Dendritic cell treated with granulocyte-macrophage colony-stimulating factor and Interleukin-4, amounts not matched to agents 40 ng/mL and 50 ng/mL, for 4 days (primary cell): ENCODE results near the gene ZNF594.
A peak's percentile ranks its signal among the peaks of the same experiment; 100 is the strongest.
"Not testable (repeated sequence)": the region's sequence is repeated elsewhere in the genome, so short reads cannot be mapped to it uniquely, and the experiment has no call there.

Source experiments
- H3K27ac Mint-ChIP-seq: one replicate; pipeline ENCODE4 v1.8.0; 2022; ENCODE audit warnings: mild to moderate bottlenecking, mixed read lengths
- H3K27me3 Mint-ChIP-seq: one replicate; pipeline ENCODE4 v1.8.0; 2022; ENCODE audit warnings: mild to moderate bottlenecking, mixed read lengths
- H3K36me3 Mint-ChIP-seq: one replicate; pipeline ENCODE4 v1.8.0; 2022; ENCODE audit warnings: low read depth, mixed read lengths
- H3K4me1 Mint-ChIP-seq: one replicate; pipeline ENCODE4 v1.8.0; 2022; ENCODE audit warnings: low read depth, mixed read lengths
- H3K4me3 Mint-ChIP-seq: one replicate; pipeline ENCODE4 v1.8.0; 2022; ENCODE audit warnings: mild to moderate bottlenecking, moderate library complexity, mixed read lengths
- H3K9me3 Mint-ChIP-seq: one replicate; pipeline ENCODE4 v1.8.0; 2022; ENCODE audit warnings: mixed read lengths
- intact Hi-C: fragments of 100-400 bp; cut with micrococcal nuclease; formaldehyde crosslinking; loops from one replicate; pipeline ENCODE4 v1.15.0; 2022

ZNF594 gene

DNA sequence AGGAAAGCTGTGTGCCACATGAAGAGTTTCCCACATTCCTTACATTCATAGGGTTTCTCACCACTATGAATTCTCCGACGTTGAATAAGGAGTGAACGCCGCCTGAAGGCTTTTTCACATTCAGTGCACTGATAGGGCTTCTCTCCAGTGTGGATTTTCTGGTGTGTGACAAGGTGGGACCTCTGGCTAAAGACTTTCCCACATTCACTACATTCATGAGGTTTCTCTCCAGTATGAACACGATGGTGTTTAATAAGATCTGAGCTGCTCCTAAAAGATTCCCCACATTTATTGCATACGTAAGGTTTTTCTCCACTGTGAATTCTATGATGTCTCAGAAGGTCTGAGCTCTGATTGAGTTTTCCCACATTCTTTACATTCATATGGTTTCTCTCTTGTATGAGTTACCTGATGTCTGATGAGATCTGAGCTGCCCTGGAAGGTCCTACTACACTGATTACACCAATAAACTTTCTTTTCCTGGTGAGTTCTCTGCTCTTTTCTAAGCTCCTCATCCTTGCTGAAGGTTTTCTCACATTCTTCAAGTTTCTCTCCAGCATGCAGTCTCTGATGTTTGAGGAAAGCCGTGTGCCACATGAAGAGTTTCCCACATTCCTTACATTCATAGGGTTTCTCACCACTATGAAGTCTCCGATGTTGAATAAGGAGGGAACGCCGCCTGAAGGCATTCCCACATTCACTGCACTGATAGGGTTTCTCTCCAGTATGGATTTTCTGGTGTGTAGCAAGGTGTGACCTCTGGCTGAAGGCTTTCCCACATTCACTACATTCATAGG is 10.0 kb downstream of the ZNF594 start:
- Mint-ChIP-seq H3K4me3 (no peak overlapping the region), H3K27ac (no peak overlapping the region), H3K27me3 (no peaks in the 10 kb centered on the region), H3K36me3 (peaks cover 53% of the 10 kb centered on the region), H3K9me3 (peaks cover 88% of the 10 kb centered on the region), H3K4me1 (no peaks in the 10 kb centered on the region)
- intact Hi-C loops: loop anchor here (5.0 kb wide), 1 partner anchor 89 kb away; no protein-coding TSS in a partner anchor

DNA sequence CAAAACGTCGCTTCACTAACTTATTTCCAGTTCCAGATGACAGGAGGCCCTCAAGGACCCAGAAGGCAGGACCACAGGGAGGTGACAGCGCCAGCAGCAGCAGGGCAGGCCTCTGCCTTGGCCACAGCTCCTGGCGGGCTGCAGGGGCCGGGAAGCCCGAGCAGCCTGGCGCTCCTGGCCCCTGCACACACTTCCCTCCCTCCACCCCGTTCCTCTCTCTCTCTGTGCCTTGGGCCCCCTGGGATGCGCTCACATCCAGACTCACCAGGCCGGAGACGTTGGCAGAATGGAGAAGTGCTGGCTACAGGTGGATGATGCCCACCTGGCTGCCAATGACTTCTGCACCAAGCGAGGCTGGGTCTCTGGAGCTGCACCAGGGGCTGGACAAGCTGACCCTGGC is 12.7 kb downstream of the ZNF594 start:
- Mint-ChIP-seq H3K27me3 (no peaks in the 10 kb centered on the region), H3K9me3 (peaks cover 79% of the 10 kb centered on the region), H3K36me3 (peaks cover 44% of the 10 kb centered on the region), H3K27ac (no peak overlapping the region), H3K4me1 (no peaks in the 10 kb centered on the region), H3K4me3 (no peak overlapping the region)
- intact Hi-C loops: no loop called here

GRCh38 chr17:5175027-5175426 is 16.6 kb downstream of the ZNF594 start:
- Mint-ChIP-seq H3K36me3 (peaks cover 26% of the 10 kb centered on the region), H3K9me3 (peaks cover 39% of the 10 kb centered on the region)
- H3K4me3 Mint-ChIP-seq, H3K27ac Mint-ChIP-seq, H3K27me3 Mint-ChIP-seq, intact Hi-C loops, H3K4me1 Mint-ChIP-seq: not testable (repeated sequence)

DNA sequence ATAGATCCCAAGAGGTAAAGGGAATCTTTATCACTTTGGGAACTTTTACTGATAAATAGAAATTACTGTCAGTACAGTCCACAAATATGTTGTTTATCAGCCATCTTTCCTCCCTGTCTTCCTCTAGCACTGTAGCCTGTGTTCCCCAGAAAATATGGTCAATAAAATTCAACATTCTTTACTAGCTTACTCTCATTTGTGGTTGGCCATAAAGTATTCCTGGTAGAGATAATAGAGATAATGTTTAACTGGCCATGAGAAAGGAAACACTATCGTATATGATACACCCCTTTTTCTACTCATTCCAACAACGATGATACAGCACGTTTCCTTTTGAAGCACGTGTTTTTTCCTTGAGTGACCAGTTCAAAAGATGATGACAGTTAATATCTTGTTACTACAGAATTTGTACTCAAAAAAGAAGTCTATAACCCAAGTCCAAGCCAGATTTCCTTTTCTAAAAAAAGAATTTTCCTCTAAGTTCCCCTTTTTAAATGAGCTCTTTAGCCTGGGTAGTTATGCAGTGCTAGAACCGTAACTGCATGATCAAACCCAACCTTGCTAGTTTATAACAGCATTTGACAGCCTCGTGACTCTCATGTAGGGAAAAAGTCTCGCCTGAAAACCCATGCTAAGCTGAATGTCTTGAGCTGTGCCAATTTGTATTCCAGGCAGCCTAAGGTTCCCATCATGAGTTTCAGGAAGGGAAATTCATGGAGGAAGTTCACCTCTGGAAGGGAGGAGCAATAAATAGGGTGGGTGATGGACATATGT is 25.7 kb downstream of the ZNF594 start:
- H3K36me3 Mint-ChIP-seq, H3K4me3 Mint-ChIP-seq, H3K9me3 Mint-ChIP-seq, H3K27me3 Mint-ChIP-seq, intact Hi-C loops: not testable (repeated sequence)
- Mint-ChIP-seq H3K4me1 (peaks cover 37% of the 10 kb centered on the region), H3K27ac (peak overlapping the region; percentile 72)

- H3K36me3 Mint-ChIP-seq: no peaks in the 10 kb centered on the region
- no peak overlapping the region for H3K4me3 Mint-ChIP-seq
- H3K9me3 Mint-ChIP-seq: no peaks in the 10 kb centered on the region
- no peaks in the 10 kb centered on the region for H3K27me3 Mint-ChIP-seq
- no peak overlapping the region for H3K27ac Mint-ChIP-seq
- intact Hi-C loops: no loop called here
- H3K4me1 Mint-ChIP-seq: peaks cover 37% of the 10 kb centered on the region
Measured at GRCh38 chr17:5164436-5164835, 27.2 kb downstream of the ZNF594 start.

- H3K27ac Mint-ChIP-seq: peak overlapping the region; percentile 44
- H3K4me1 Mint-ChIP-seq: peaks cover 26% of the 10 kb centered on the region
- peaks cover 16% of the 10 kb centered on the region for H3K27me3 Mint-ChIP-seq
- H3K9me3 Mint-ChIP-seq, intact Hi-C loops, H3K4me3 Mint-ChIP-seq, H3K36me3 Mint-ChIP-seq: not testable (repeated sequence)
Measured at GRCh38 chr17:5161793-5162192, 29.9 kb downstream of the ZNF594 start.

GRCh38 chr17:5160702-5161101 is 31.0 kb downstream of the ZNF594 start:
- Mint-ChIP-seq H3K27me3 (peaks cover 19% of the 10 kb centered on the region), H3K4me1 (peaks cover 16% of the 10 kb centered on the region)
- H3K36me3 Mint-ChIP-seq, H3K9me3 Mint-ChIP-seq, intact Hi-C loops, H3K4me3 Mint-ChIP-seq, H3K27ac Mint-ChIP-seq: not testable (repeated sequence)

GRCh38 chr17:5146122-5146521 is 45.5 kb downstream of the ZNF594 start:
- H3K27ac Mint-ChIP-seq, H3K4me1 Mint-ChIP-seq, H3K27me3 Mint-ChIP-seq, H3K36me3 Mint-ChIP-seq, intact Hi-C loops, H3K4me3 Mint-ChIP-seq, H3K9me3 Mint-ChIP-seq: not testable (repeated sequence)

- H3K9me3 Mint-ChIP-seq, H3K4me3 Mint-ChIP-seq, H3K27me3 Mint-ChIP-seq, intact Hi-C loops, H3K4me1 Mint-ChIP-seq, H3K36me3 Mint-ChIP-seq, H3K27ac Mint-ChIP-seq: not testable (repeated sequence)
Measured at GRCh38 chr17:5142877-5143276, 48.8 kb downstream of the ZNF594 start.

DNA sequence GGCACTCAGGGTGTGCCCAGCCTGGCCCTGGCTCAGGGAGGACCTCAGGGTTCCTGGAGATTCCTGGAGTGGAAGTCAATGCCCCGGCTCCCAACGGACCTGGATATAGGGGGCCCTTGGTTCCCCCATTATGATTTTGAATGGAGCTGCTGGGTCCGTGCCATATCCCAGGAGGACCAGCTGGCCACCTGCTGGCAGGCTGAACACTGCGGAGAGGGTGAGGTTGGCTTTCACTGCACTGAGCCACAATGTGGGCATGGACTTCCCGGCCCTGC is 52.3 kb downstream of the ZNF594 start:
- no peak overlapping the region for H3K4me3 Mint-ChIP-seq
- peaks cover 12% of the 10 kb centered on the region for H3K27me3 Mint-ChIP-seq
- no peaks in the 10 kb centered on the region for H3K9me3 Mint-ChIP-seq
- H3K36me3 Mint-ChIP-seq: no peaks in the 10 kb centered on the region
- no peak overlapping the region for H3K27ac Mint-ChIP-seq
- no peaks in the 10 kb centered on the region for H3K4me1 Mint-ChIP-seq
- intact Hi-C loops: no loop called here

DNA sequence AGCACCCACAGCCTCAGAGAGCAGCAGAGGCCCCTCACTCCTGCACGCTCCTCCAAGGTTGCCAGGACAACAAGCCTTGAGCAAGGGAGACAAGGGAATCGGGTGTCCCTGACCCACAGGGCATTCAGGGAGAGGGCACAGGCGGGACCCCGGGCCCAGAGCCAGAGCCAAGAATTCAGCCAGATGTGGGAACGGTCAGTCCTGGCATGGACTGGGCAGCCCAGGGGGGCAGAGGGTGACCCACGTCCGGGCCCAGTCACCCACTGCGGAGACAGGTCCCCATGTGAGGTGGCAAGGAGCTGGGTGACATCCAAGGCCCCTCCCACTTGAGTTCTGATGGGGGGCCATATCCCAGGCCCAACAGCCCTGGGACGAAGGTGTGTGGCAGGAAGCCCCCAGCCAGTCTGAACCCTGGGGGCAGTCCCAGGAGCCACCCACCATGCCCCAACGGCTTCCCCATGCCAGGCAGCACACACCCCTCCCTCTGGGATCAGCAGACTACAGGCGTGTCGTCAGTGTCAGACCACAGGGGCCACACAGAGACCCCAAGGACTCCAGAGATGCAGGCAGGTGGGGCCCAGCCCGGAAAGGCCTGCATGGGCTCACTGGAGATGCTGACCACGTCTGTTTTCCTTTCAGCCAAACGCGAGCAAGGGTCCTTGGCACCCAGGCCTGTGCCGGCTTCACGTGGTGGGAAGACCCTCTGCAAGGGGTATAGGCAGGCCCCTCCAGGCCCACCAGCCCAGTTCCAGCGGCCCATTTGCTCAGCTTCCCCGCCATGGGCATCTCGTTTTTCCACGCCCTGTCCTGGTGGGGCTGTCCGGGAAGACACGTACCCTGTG is 52.8 kb downstream of the ZNF594 start:
- H3K27me3 Mint-ChIP-seq: peaks cover 12% of the 10 kb centered on the region
- H3K4me1 Mint-ChIP-seq: no peaks in the 10 kb centered on the region
- no peaks in the 10 kb centered on the region for H3K36me3 Mint-ChIP-seq
- intact Hi-C loops: no loop called here
- H3K27ac Mint-ChIP-seq: no peak overlapping the region
- no peak overlapping the region for H3K4me3 Mint-ChIP-seq
- H3K9me3 Mint-ChIP-seq: no peaks in the 10 kb centered on the region

GRCh38 chr17:5138198-5138544 is 53.5 kb downstream of the ZNF594 start:
- H3K9me3 Mint-ChIP-seq, H3K36me3 Mint-ChIP-seq, H3K27ac Mint-ChIP-seq, H3K4me1 Mint-ChIP-seq, H3K4me3 Mint-ChIP-seq, intact Hi-C loops: not testable (repeated sequence)
- H3K27me3 Mint-ChIP-seq: peaks cover 12% of the 10 kb centered on the region

- H3K9me3 Mint-ChIP-seq, H3K4me3 Mint-ChIP-seq, H3K4me1 Mint-ChIP-seq, H3K27ac Mint-ChIP-seq, H3K36me3 Mint-ChIP-seq, intact Hi-C loops: not testable (repeated sequence)
- peaks cover 13% of the 10 kb centered on the region for H3K27me3 Mint-ChIP-seq
Measured at GRCh38 chr17:5137511-5138197, 54.0 kb downstream of the ZNF594 start.
